ENCODE data around the gene ATP10B.

- TF ChIP-seq POLR2A (IDR thresholded peaks at IDR 0.05; ENCODE audit: low read depth, low read length) (no peak), EZH2 (IDR thresholded peaks at IDR 0.05; ENCODE audit: borderline replicate concordance, control insufficient read depth, low read depth, low read length) (no peak), ESRRA (IDR thresholded peaks at IDR 0.05; ENCODE audit: low read length) (no peak), ZBTB40 (IDR thresholded peaks at IDR 0.05; ENCODE audit: borderline replicate concordance) (no peak), CTCF (IDR thresholded peaks at IDR 0.05 in 2 of 3, conservative IDR thresholded peaks at IDR 0.05 in 1 of 3; ENCODE audit: control insufficient read depth in 2 of 3, extremely low read depth in 1 of 3, insufficient read depth in 1 of 3, low read depth in 3 of 3, low read length in 3 of 3) (no peak), ZBED1 (IDR thresholded peaks at IDR 0.05; ENCODE audit: borderline replicate concordance) (no peak), E2F8 (IDR thresholded peaks at IDR 0.05; ENCODE audit: low read depth, partially characterized antibody) (no peak), PBX3 (IDR thresholded peaks at IDR 0.05; ENCODE audit: insufficient replicate concordance, low read depth, low read length) (no peak), CHD4 (IDR thresholded peaks at IDR 0.05) (no peak), MXI1 (IDR thresholded peaks at IDR 0.05; ENCODE audit: low read depth, low read length) (no peak), SUZ12 (IDR thresholded peaks at IDR 0.05; ENCODE audit: unreplicated experiment) (no peak), RAD21 (IDR thresholded peaks at IDR 0.05; ENCODE audit: insufficient read depth, low read depth, low read length) (no peak), SMC3 (IDR thresholded peaks at IDR 0.05; ENCODE audit: borderline replicate concordance, low read length) (no peak)
Measured at GRCh38 chr5:160835376-160835775, 16.6 kb downstream of the ATP10B start.

Data from GM12878 (cell line).